ENCODE data around the gene DMD.

The DMD gene

DNA sequence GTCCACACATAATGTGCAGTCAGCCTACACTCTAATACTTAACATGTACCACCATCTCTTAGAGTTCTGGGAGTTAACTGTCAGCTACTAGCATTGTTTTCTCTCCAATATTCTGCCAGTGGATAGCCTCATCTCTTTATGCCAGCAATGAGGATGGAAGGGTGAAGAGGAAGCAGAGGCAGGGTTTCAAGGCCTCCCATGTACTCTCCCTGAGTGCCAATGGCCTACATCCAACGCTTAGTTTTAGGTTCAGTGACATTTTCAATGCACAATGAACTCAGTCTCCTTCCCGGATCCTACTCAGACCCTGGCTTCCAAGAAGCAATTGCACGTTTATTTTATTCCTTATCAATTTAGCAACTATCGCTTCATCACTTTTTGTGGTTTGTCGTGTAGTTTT is 686.1 kb downstream of the DMD start:
- Histone ChIP-seq H3K79me2 (ENCODE audit: low read length) (no peaks in the 10 kb centered on the region), H3K4me3 (ENCODE audit: low read length) (no peak overlapping the region), H3K36me3 (replicated peaks; ENCODE audit: low read depth, low read length) (no peaks in the 10 kb centered on the region), H4K20me1 (ENCODE audit: insufficient read depth, low read length) (no peaks in the 10 kb centered on the region), H3K27ac (ENCODE audit: low read length) (no peak overlapping the region), H3K27me3 (ENCODE audit: low read depth, low read length) (peaks cover 12% of the 10 kb centered on the region; the same call in 1 of the 2 replicates), H2AFZ (ENCODE audit: low read depth, low read length) (no peak overlapping the region), H3K9me3 (ENCODE audit: insufficient read depth, low read length) (no peaks in the 10 kb centered on the region), H3K4me2 (ENCODE audit: low read length) (no peak overlapping the region), H3K9ac (ENCODE audit: low read length) (no peak overlapping the region), H3K4me1 (ENCODE audit: low read length) (peaks cover 11% of the 10 kb centered on the region)
- TF ChIP-seq CTCF (IDR thresholded peaks at IDR 0.05; ENCODE audit: low read depth, low read length), result no peak

DNA sequence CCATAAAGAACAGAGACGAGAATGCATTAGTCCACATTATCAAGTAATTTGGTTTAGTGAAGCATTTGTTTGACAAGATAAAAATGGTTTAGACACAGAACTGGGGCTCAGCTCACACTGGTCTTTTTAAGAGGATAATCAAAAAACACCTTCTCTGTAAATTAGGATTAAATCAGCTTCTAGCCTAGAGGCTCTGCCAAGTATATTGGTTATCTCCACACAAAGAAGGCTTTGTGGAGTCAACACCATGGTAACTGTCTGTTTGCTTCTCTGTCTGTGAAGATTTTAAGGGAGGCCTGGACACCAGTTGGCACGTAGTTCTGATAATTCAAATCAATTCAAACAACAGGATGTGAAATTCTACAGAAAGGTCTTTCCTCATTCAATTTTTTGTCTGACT is 687.0 kb downstream of the DMD start:
- Histone ChIP-seq H2AFZ (ENCODE audit: low read depth, low read length) (no peak overlapping the region), H4K20me1 (ENCODE audit: insufficient read depth, low read length) (no peaks in the 10 kb centered on the region), H3K9me3 (ENCODE audit: insufficient read depth, low read length) (no peaks in the 10 kb centered on the region), H3K4me2 (ENCODE audit: low read length) (no peak overlapping the region), H3K79me2 (ENCODE audit: low read length) (no peaks in the 10 kb centered on the region), H3K4me3 (ENCODE audit: low read length) (no peak overlapping the region), H3K4me1 (ENCODE audit: low read length) (peaks cover 11% of the 10 kb centered on the region), H3K9ac (ENCODE audit: low read length) (no peak overlapping the region), H3K27ac (ENCODE audit: low read length) (no peak overlapping the region), H3K36me3 (replicated peaks; ENCODE audit: low read depth, low read length) (no peaks in the 10 kb centered on the region), H3K27me3 (ENCODE audit: low read depth, low read length) (peaks cover 21% of the 10 kb centered on the region; the same call in 1 of the 2 replicates)
- TF ChIP-seq EZH2phosphoT487 (IDR thresholded peaks at IDR 0.05; ENCODE audit: low read depth), result no peak
- TF ChIP-seq CTCF (IDR thresholded peaks at IDR 0.05; ENCODE audit: low read depth, low read length), result no peak

DNA sequence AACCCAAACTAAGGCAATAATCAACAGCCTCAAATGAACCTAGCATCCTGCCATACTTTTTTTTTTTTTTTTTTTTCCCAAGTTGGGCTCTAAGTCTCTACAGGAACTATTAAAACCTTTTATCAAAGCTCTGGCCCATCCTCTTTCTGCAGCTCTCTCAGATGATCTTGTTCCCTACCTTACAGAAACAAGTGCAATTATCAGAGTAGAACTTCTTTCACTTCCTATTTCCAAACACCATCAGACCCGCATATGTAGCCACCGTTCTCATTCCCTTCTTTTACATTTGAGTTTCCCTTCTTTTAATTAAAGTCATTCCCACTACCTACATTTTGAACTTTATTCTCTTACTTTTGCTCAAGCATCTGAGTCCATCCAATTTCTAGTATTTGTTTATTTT is 690.6 kb downstream of the DMD start:
- H3K36me3 ChIP-seq (replicated peaks; ENCODE audit: low read depth, low read length), result no peaks in the 10 kb centered on the region
- H4K20me1 ChIP-seq (ENCODE audit: insufficient read depth, low read length), result no peaks in the 10 kb centered on the region
- no peak overlapping the region for H3K9ac ChIP-seq (ENCODE audit: low read length)
- peaks cover 46% of the 10 kb centered on the region for H3K27me3 ChIP-seq (ENCODE audit: low read depth, low read length)
- H3K79me2 ChIP-seq (ENCODE audit: low read length), result no peaks in the 10 kb centered on the region
- H2AFZ ChIP-seq (ENCODE audit: low read depth, low read length), result no peak overlapping the region
- H3K27ac ChIP-seq (ENCODE audit: low read length), result no peak overlapping the region
- peak overlapping the region; percentile 52; the same call in 1 of the 2 replicates for H3K4me3 ChIP-seq (ENCODE audit: low read length)
- H3K4me1 ChIP-seq (ENCODE audit: low read length), result peaks cover 11% of the 10 kb centered on the region
- TF ChIP-seq EZH2phosphoT487 (IDR thresholded peaks at IDR 0.05; ENCODE audit: low read depth) (no peak), CTCF (IDR thresholded peaks at IDR 0.05; ENCODE audit: low read depth, low read length) (no peak)
- peak overlapping the region; percentile 72 for H3K4me2 ChIP-seq (ENCODE audit: low read length)
- H3K9me3 ChIP-seq (ENCODE audit: insufficient read depth, low read length), result no peaks in the 10 kb centered on the region

DNA sequence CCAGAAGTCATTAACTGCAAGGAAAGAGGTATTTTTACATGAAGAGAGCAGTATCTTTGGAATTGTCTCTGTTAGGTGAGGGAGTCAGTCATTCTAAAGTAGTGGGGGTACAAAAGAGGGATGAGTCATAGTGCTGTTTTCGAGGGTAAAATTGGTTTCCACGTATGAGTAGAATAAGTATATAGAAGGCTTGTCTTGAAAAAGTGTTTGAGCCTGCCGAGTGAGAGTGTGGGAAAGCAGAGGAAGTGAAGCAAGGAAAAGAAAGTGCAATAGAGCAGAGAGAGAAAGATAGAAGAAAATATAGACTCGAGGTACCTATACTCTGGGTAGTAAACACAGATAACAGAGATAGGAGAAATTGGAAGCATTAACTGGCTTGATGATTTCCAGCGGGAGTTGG is 696.4 kb downstream of the DMD start:
- no peaks in the 10 kb centered on the region for H3K36me3 ChIP-seq (replicated peaks; ENCODE audit: low read depth, low read length)
- H3K27me3 ChIP-seq (ENCODE audit: low read depth, low read length), result peaks cover 54% of the 10 kb centered on the region
- H4K20me1 ChIP-seq (ENCODE audit: insufficient read depth, low read length), result no peaks in the 10 kb centered on the region
- peaks cover 11% of the 10 kb centered on the region for H3K4me1 ChIP-seq (ENCODE audit: low read length)
- peak overlapping the region; percentile 91 for H3K4me2 ChIP-seq (ENCODE audit: low read length)
- peak overlapping the region; percentile 74 for H3K4me3 ChIP-seq (ENCODE audit: low read length)
- no peak overlapping the region for H2AFZ ChIP-seq (ENCODE audit: low read depth, low read length)
- H3K9me3 ChIP-seq (ENCODE audit: insufficient read depth, low read length), result no peaks in the 10 kb centered on the region
- H3K9ac ChIP-seq (ENCODE audit: low read length), result 0 out of 2 replicates have a peak overlapping the region, but pooled peaks have one; percentile 21
- H3K27ac ChIP-seq (ENCODE audit: low read length), result no peak overlapping the region
- no peak for TF ChIP-seq CTCF (IDR thresholded peaks at IDR 0.05; ENCODE audit: low read depth, low read length)
- no peak for TF ChIP-seq EZH2phosphoT487 (IDR thresholded peaks at IDR 0.05; ENCODE audit: low read depth)
- no peaks in the 10 kb centered on the region for H3K79me2 ChIP-seq (ENCODE audit: low read length)

Data from OCI-LY3 (cell line).